Bronchial epithelial cell (primary cell): ENCODE data around the gene DST. TPM values are rescaled to one million over a fixed set of nuclear protein-coding genes. Genes with fewer than 3 reads are reported as not detected.
A peak's percentile ranks its signal among the peaks of the same experiment; 100 is the strongest.

Source experiments
- DNase-seq: peaks from one replicate; pipeline ENCODE4 v3.0.0-alpha.2; 2010; ENCODE audit warnings: low read depth
- FAIRE-seq: peaks from 2 replicates; lab custom pipeline; 2011; peaks lifted over from hg19 to GRCh38; lab: Jason Lieb, UNC
- H3K27me3 ChIP-seq: 2 replicates; pipeline ENCODE4 v1.5.1; 2011; ENCODE audit warnings: low read length; ENCODE audit not compliant: control insufficient read depth, insufficient read depth
- H3K36me3 ChIP-seq: 2 replicates; pipeline ENCODE4 v1.5.1; 2011; ENCODE audit warnings: low read length; ENCODE audit not compliant: control insufficient read depth, insufficient read depth
- H3K4me3 ChIP-seq: 2 replicates; pipeline ENCODE4 v1.5.1; 2011; ENCODE audit warnings: mild to moderate bottlenecking, low read depth, low read length, control low read depth
- total RNA-seq: library from RNA; depleted of rRNA; stranded (reverse); fragments of >200 nt; gene quantifications from 2 replicates; pipeline ENCODE4 v1.2.1, GENCODE V29; 2014
- TF ChIP-seq, protein P1 (sequence below): IDR thresholded peaks from 2 replicates; pipeline ENCODE4 v1.5.1; 2011; ENCODE audit warnings: mild to moderate bottlenecking, moderate library complexity, low read length, control low read depth, inconsistent platforms; ENCODE audit not compliant: insufficient read depth, severe bottlenecking

DST gene
- total RNA-seq, 1 donor from 2014 or later: 450 TPM

DNA sequence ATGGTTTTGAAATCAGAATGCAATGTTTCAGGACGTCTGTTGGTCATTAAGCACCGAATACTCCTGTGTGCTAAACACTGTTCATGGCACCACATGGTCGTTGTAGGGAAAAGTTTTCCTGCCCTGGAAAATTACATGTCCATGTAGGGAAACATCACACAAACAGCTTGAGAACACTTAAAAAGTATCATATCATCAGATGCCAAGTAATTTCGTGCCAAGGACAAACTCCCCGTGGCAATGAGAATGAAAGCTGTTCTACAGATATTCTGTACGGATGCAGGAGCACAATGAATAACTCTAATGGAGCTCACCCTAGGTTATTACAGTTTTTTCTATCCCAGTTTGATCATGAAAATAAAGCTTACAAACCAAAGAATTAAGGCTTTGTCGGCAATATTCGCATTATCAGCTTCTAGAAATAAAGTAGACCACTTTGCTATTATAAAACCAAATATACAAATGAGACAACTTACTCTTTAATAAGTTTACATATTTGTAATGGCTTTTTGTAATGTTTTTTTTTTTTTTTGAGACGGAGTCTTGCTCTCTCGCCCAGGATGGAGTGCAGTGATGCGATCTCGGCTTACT, 4.6 kb upstream of the DST start:
- Histone ChIP-seq H3K36me3 (no peaks in the 10 kb centered on the region), H3K27me3 (no peaks in the 10 kb centered on the region), H3K4me3 (no peak overlapping the region)
- no peak for DNase-seq
- TF ChIP-seq, protein P1, sequence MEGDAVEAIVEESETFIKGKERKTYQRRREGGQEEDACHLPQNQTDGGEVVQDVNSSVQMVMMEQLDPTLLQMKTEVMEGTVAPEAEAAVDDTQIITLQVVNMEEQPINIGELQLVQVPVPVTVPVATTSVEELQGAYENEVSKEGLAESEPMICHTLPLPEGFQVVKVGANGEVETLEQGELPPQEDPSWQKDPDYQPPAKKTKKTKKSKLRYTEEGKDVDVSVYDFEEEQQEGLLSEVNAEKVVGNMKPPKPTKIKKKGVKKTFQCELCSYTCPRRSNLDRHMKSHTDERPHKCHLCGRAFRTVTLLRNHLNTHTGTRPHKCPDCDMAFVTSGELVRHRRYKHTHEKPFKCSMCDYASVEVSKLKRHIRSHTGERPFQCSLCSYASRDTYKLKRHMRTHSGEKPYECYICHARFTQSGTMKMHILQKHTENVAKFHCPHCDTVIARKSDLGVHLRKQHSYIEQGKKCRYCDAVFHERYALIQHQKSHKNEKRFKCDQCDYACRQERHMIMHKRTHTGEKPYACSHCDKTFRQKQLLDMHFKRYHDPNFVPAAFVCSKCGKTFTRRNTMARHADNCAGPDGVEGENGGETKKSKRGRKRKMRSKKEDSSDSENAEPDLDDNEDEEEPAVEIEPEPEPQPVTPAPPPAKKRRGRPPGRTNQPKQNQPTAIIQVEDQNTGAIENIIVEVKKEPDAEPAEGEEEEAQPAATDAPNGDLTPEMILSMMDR: no peak
- FAIRE-seq: no peak

DNA sequence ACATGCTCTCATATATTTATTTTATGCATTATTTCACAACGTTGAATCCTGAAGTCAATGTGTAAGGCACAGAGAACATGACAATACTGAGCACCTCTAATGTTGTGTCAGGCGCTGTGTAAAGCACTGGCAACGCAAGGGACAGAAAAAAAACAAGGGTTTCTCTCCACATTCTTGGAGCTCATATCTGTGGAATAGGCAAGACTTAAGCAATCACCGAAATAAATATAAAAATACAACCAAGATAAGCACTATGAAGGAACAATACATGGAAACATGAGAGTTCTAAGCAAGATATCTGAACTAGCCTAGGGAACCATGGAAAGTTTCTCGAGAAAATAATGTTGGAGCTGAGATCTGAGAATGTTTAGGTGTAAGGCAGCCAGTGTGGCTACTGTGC, 1.7 kb upstream of the DST start:
- no peak for DNase-seq
- no peak overlapping the region for H3K4me3 ChIP-seq
- TF ChIP-seq, protein P1: no peak
- no peak for FAIRE-seq
- H3K27me3 ChIP-seq: no peaks in the 10 kb centered on the region
- peaks cover 3% of the 10 kb centered on the region for H3K36me3 ChIP-seq

DNA sequence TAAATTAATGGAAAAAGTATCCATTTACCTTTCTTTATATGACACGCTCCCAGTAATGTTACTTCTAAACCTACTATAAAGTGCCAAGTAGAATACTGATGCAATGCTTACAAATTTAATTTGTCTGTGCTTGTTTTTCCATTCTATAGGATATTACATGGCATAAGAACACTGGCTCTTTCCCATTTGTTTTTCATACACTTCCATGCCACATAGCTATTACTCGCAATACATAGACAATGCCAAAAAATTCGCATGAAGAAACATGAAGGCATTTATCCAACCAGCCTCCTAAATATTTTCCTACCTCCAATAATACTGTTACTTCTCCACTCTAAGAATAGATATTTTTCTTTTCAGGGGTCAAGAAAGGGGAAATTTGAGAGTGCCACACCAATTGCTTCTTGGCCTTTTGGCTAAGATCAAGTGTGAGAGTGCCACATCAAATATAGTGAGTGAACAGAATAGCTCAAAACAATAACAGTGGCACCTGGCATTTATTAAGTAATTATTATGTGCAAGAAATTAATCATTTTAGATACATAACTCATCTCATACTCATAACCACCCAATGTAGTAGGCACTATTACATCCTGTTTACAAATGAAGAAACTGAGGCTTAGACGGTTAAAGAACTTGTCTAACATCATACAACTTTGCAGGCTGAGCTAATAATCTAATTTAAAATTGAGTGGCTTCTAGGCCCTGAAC, 845 bp upstream of the DST start:
- Histone ChIP-seq H3K36me3 (peaks cover 3% of the 10 kb centered on the region), H3K4me3 (no peak overlapping the region), H3K27me3 (no peaks in the 10 kb centered on the region)
- DNase-seq (peak; percentile 60), FAIRE-seq (no peak)
- TF ChIP-seq, protein P1: no peak

DNA sequence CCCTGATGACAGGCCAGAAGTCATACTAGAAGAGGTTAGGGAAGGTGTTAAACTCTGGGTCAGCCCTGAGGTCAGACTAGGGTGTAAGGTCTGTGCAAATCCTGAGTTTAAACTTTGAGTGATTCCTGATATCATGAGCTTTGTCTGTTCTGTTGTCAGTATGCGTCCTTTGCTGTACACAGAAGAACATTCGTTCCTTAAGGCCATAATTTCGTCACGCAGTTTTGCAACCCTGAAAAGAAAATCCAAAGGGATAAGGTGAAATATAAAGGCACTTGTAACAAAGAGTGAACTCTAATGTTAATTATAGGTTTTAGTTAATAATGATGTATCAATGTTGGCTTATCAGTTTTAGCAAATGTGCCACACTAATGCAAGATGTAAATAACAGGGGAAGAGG, 2.3 kb downstream of the DST start:
- Histone ChIP-seq H3K27me3 (no peaks in the 10 kb centered on the region), H3K36me3 (peaks cover 5% of the 10 kb centered on the region), H3K4me3 (peak overlapping the region; percentile 52)
- TF ChIP-seq, protein P1: no peak
- FAIRE-seq: no peak
- no peak for DNase-seq

DNA sequence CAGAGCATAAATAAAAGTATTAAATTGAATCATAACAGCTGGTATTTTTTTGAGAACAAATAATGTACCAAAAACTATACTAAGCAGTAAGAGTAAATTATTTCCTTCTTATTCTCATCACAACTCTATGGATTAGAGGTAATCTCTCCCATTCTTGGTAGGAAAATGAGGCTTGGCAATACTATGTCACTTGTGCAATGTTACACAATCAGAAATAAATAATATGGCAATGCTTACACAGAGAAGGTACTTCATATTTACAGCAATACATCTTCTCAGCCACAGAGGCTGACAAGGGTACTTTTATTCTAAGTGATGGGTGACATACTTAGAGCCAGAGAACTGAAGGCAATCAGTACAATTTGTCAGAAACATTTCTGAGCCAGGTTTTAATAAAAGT, 3.9 kb downstream of the DST start:
- peaks cover 12% of the 10 kb centered on the region for H3K36me3 ChIP-seq
- TF ChIP-seq, protein P1: no peak
- no peak for FAIRE-seq
- no peaks in the 10 kb centered on the region for H3K27me3 ChIP-seq
- DNase-seq: no peak
- no peak overlapping the region for H3K4me3 ChIP-seq

DNA sequence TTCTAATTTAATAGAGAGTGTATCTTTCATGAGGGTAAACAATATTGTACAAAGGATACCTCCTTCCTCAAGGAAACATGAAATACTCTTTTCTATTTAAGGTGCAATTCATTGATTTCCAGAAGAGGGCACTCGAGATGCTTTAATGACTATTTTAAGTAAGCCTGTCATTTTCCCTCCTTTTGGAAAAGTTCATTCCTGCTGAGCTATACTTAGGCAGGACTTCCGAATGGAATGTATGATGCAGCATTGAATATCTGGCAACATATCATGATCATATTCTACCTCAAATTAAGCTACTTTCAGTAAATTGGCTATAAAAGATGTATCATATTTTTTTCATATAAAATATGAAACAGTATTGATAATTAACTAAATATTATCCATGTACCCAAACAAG, 5.0 kb downstream of the DST start:
- peak; percentile 76 for DNase-seq
- no peak for FAIRE-seq
- TF ChIP-seq, protein P1: peak; percentile 32
- H3K27me3 ChIP-seq: no peaks in the 10 kb centered on the region
- H3K36me3 ChIP-seq: peaks cover 12% of the 10 kb centered on the region
- H3K4me3 ChIP-seq: no peak overlapping the region
